ENCODE results near the gene CADM1.
A peak's percentile ranks its signal among the peaks of the same experiment; 100 is the strongest.

Gene CADM1

GRCh38 chr11:115504276-115505158 is at the start of gene CADM1:
Gene CADM1 (minus strand): TSS chr11:115504415.
- peak; percentile 74 for DNase-seq

DNA sequence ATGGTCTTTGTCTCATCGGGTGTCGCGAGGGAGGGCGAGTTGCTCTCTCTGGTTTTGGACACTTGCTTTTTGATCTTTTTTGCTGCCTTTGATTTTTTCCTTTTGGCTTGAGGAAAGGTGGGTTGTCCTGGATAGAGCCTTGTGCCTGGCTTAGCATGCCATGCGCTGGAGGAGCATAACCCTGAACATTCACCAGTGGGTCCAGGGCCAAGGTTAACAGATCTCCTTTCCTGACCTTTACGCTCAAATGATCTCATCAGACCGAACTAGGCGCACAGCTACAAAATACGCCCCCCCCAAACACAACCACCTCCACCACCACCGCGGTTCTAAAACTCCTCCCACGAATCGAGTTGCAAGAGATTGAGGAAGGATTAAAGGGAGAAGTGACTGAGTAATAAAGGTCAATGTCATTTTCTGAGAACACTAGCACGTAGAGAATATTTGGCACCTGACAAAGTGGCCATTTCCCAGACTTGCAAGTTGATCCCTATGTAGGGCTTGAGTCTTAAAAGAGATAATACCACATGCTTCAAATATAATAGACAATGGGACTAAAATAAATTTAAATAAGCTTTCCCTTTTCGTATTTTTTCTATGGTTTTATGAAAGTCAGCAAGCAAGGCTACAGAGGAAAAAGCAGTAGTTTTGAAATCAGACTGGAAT is 48.7 kb upstream of the CADM1 start:
- no peak for DNase-seq

DNA sequence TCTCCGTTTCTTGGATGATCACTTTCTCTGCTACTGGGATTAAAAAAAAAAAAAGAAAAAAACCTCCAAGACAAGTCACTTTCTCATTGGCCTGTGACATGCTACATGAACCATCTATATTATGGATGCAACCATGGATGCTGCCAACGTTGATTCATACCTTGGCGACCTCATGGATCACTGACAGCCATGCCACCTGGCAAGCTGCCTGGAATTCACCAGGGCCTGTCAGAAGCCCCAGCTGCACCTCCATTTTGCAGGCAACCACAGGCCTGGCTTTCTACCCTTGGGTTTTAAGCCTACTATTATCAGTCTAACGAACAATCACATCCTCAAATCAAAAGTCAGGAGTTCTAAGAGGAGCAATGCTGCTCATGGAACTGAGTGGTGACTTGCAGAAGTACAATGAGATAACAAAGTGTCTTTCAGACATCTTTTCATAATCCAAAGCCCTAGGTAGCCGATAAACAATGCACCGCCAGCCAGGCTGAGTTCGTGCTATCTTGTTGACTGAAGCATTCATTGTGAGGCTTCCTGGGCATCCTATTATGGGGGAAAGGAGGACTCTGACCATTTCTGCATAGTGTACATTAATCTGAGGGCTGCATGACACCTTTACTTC is 48.0 kb upstream of the CADM1 start:
- DNase-seq = no peak

GRCh38 chr11:115550291-115551059 is 46.3 kb upstream of the CADM1 start:
- DNase-seq = no peak

DNA sequence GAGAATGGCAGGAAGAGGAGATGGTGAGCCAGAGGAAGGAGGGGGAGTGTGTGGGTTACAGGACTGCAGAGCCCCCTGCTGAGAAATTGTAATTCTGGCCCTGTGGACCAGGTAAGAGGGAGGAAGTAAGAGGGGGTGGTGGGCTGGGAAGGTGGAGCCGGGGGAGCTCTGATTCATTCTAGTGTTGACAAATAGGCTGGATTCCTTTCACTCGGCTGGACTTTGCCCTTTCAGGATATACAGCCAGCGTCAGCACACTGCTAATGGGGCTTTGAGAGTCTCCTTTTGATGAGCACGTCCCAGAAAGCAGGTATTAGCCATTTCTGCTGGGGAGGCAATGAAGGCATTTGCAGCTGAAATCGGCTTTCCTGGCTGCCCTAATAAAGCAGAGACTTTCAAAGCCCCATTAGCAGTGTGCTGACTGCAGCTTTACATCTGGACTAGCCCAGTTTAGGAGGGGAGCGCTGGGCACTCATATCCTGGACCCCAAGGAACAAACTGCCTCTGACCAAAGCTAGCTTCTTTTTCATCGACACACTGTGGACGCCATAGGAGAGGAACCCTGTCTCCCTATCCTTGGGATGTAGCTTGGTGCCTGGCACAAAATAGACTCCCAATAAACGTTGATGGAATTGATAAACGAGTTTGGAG is 44.8 kb upstream of the CADM1 start:
- no peak for DNase-seq

DNA sequence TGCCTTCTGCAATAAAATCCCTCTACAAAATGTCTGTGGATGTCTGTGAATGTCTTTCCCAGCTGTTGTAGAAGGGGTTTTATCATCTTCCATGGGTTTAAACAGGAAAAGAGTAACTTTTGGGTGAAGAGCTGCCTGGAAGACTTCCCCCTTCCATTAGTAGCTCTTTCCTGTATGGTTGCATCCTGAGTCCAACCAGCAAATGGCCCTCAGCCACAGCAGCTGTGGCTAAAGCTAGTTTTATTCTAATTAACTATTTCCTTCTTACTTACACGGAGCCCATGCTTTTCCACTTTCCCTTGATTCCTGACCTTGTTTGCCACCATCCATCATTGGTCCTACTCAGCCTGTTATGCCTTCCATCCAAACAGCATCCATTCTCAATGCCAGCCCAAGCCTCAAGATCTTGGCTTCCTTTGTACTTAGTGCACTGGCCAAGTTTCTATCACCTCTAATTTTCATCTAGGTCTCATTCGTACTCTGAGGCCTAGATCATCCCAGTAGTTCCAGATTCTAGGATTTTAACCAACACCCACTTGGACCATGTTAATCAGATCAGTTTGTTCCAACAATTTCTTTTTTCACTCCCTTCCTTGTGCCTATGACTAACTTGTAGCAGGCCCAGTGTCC is 41.5 kb upstream of the CADM1 start:
- no peak for DNase-seq

GRCh38 chr11:115544422-115544948 is 40.3 kb upstream of the CADM1 start:
- no peak for DNase-seq

- DNase-seq = no peak
Measured at GRCh38 chr11:115541518-115541917, 37.3 kb upstream of the CADM1 start.

DNA sequence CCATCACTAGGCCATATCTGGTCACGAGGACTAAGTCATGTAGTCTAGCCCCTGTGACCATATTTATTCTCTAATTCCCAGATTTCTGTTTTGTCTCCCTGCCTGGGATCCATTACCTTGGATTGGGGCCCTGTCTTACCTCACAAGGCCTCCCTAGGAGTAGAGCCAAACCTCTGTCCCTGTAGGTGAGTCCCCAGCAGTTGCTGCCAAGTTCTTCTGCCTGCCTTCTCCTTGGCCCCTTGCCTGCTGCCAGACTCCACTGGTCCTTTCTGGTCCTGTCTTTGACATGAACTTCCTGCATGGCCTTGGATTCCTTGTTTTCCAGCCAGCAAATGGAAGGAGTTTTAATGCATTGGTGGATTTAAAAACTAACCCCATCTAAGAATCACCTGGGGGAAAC is 35.6 kb upstream of the CADM1 start:
- no peak for DNase-seq

DNA sequence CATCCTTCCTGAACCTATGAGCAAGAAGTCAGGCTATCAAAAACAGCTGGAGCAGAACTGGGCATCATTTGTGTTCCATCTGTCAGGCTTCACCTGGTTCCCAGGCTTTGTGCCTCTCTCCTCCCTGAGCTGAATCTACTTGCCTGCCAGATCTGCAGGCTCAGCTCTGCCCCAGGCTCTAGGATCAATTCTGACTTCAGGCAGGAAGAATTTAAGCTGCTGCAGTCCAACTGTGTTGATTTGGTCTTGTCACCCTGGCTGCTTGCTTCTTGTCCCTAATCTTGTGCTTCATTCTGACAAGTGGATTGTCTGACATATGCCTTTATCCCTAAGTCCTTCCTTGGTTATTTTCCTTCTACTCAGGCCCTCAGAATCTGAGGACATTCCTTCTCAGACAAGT is 31.6 kb upstream of the CADM1 start:
- DNase-seq = no peak

GRCh38 chr11:115530752-115531151 is 26.5 kb upstream of the CADM1 start:
- DNase-seq = no peak

DNA sequence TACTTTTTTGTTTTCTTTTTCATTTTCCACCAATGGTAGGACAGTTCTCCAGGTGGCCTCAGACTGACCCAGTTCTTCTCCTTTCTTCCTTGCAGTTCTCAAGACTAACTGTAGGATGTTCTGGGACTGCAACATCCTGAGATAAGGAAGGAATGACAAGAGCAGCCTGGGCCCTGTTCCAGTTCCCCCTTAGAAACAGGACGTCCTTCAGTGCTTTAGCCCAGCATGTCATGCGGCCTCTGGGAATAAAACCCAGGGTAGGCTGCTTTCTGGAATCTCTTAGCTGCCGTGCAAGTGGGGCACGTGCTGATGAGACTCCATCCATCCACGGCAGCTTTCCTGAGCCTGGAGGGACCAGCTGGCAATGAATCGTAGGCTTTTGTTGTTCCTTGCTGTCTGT is 24.0 kb upstream of the CADM1 start:
- no peak for DNase-seq

DNA sequence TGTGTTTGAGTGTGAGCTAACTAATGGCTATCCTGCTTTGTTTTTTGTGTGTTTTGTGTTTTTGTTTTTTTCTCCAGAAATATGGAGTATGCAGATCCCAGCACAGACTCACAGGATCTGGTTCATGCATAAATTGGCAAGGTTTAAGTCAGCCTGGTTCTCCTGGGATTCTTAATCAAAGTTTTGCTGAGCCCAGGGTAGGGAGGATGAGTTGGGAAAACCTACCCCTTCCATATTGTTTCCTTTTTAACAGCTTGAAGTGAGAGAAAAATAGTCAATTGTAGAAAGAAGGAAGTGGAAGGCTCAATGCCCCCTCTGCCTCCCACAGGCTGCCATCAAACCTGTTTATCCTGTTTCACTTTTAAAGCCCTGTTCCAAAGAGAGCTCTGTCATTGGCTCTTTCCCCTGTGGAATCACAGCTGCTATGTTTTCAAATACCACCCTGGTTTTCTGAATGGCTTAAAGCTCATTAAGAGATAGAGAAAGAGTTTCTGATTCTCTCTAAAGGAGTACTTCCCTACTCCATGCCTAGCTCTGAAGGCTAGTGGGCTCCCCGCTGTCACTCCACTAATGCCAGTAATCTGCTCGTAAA is 23.4 kb upstream of the CADM1 start:
- DNase-seq = no peak

GRCh38 chr11:115525531-115526006 is 21.4 kb upstream of the CADM1 start:
- no peak for DNase-seq

DNA sequence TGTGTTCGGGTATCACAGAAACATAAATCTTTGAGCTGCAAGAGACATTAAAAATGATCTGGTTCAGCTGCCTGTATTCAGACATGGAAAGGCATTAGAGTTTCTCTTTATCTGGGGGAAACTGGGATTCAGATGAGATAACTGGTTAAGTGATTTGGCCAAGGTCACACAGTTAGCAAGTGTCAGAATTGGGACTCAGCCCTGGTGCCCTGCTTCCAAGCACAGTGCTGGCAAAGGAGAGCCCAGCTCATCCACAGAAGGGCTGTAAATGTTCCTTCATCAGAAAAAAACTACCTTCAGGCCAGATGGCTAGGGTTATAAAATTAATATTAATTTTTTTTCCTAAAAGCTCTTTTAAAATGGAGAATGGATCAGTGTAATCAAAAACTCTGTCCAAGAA is 20.4 kb upstream of the CADM1 start:
- no peak for DNase-seq

DNA sequence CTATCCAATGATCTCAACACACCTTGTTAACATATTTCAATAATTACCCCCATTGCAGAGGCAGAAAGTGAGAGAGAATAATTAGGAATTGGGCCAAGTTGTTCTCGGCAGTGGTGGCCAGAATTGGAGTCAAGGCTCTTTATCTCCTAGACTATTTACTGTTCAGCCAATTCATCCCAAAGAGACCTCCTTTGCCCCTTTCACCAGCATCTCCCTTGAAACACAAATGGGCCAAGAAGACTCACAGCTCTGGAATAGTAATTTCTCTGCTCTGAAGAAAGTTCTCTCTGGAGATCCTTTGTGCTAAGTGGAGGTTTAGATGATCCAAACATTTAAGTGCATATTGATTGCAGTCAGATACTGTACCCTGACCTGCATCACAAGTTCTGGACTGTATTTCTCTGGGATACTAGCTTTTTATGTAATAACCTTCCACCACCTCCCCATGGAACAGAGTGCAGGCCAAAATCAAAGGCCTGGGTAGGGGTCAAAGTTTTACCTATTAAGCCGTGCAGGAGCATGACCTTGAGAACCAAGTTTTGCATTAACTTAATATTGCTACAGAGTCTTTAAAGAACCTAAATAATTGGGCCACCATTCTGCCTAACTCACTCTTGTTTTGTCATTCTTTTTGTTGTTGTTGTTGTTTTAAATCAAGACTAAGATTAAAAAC is 19.6 kb upstream of the CADM1 start:
- DNase-seq = no peak

- DNase-seq = no peak
Measured at GRCh38 chr11:115522302-115522701, 18.1 kb upstream of the CADM1 start.

GRCh38 chr11:115521825-115522224 is 17.6 kb upstream of the CADM1 start:
- no peak for DNase-seq

GRCh38 chr11:115518983-115519628 is 14.9 kb upstream of the CADM1 start:
- DNase-seq = no peak

Data from stimulated activated CD4-positive, alpha-beta T cell treated with anti-CD3 and anti-CD28 coated beads, Interleukin-4, amount 100 ng/mL, for 1 hour (primary cell).